HepG2 (cell line): ENCODE measurements around the gene SLC17A9. TPM values are rescaled to one million over a fixed set of nuclear protein-coding genes. Genes with fewer than 3 reads are reported as not detected.

Experiments
- AKNA ChIP-seq: sonication (generic); formaldehyde crosslinking; IDR thresholded peaks from 2 replicates; pipeline ENCODE4 v1.4.0; 2020; ENCODE audit warnings: missing genetic modification reagents, borderline replicate concordance
- HIVEP1 ChIP-seq: sonication (generic); formaldehyde crosslinking; IDR thresholded peaks from 2 replicates; pipeline ENCODE4 v1.4.0; 2020; ENCODE audit warnings: mild to moderate bottlenecking, missing genetic modification reagents
- PAXIP1 ChIP-seq: sonication (generic); formaldehyde crosslinking; conservative IDR thresholded peaks from 2 replicates; pipeline ENCODE4 v1.4.0; 2020; ENCODE audit warnings: mild to moderate bottlenecking, missing genetic modification reagents, moderate library complexity
- ZNF318 ChIP-seq: sonication (generic); formaldehyde crosslinking; IDR thresholded peaks from 2 replicates; pipeline ENCODE4 v1.4.0; 2020; ENCODE audit warnings: mild to moderate bottlenecking, missing genetic modification reagents
- ZNF333 ChIP-seq: sonication (generic); formaldehyde crosslinking; IDR thresholded peaks from 2 replicates; pipeline ENCODE4 v1.4.0; 2020; ENCODE audit warnings: mild to moderate bottlenecking, missing genetic modification reagents, borderline replicate concordance
- ZNF713 ChIP-seq: sonication (generic); formaldehyde crosslinking; IDR thresholded peaks from 2 replicates; pipeline ENCODE4 v1.4.0; 2020; ENCODE audit warnings: mild to moderate bottlenecking, missing genetic modification reagents
- polyA plus RNA-seq, 8 experiments: library from polyadenylated mRNA; depleted of rRNA in 3 of 8; stranded (reverse) in 7 of 8; unstranded in 1 of 8; fragments of >200 nt; fragmentation: Illumina TruSeq in 4 of 8; extraction: Trizol in 4 of 8; gene quantifications; 2 replicates each; pipeline versions ENCODE4 v1.2.1 to v1.2.3, GENCODE V29; 2011 to 2016; ENCODE audit warnings: low read depth in 4 of 8, missing spikeins in 1 of 8, mixed read lengths in 1 of 8; ENCODE audit not compliant: insufficient read depth in 1 of 8
- total RNA-seq, 5 experiments: library from RNA; depleted of rRNA; stranded (reverse); fragments of >200 nt; fragmentation: Illumina TruSeq; extraction: Trizol; gene quantifications; 2 replicates each; pipeline ENCODE4 v1.2.3, GENCODE V29; 2016; ENCODE audit warnings: low read depth in 1 of 5

Gene SLC17A9
- total and polyA plus RNA-seq, 2 of the 13 experiments (the other 11 are each of a cell fraction or from before 2014, with no cell fraction given): 110 to 191 TPM

GRCh38 chr20:62971950-62972844 is 19.7 kb downstream of the SLC17A9 start (continued):
- no peak; the same call in 1 of the 2 replicates for TF ChIP-seq ZNF318
- no peak for TF ChIP-seq AKNA (CRISPR knock-in tag)
- TF ChIP-seq HIVEP1: no peak
- TF ChIP-seq ZNF713: no peak
- no peak for TF ChIP-seq ZNF333 (CRISPR knock-in tag)
- 0 out of 2 replicates have a peak, but pooled peaks have one; percentile 33 for TF ChIP-seq PAXIP1 (CRISPR knock-in tag)
